ENCODE results near the gene WDR45B. TPM values are rescaled to one million over a fixed set of nuclear protein-coding genes. Genes with fewer than 3 reads are reported as not detected.

Gene WDR45B
- total RNA-seq, 2 donors from 2014 or later = 58.8 to 119 TPM

DNA sequence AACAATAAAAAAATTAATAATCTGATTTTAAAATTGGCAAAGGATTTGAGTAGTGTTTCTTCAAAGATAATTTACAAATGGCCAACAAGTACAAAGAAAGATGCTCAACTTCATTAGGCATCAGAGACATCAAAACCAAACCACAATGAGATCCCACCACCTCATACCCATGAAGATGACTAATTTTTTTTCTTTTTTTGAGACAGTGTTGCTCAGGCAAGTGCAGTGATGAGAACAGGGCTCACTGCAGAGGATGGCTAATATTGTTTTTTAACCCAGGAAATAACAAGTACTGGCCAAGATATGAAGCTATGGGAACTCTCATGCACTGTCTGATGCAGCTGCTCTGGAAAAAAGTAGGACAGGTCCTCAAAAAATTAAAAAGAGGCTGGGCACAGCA is 14.9 kb downstream of the WDR45B start:
- no peak overlapping the region for H3K4me3 ChIP-seq
- TF ChIP-seq, protein P1, sequence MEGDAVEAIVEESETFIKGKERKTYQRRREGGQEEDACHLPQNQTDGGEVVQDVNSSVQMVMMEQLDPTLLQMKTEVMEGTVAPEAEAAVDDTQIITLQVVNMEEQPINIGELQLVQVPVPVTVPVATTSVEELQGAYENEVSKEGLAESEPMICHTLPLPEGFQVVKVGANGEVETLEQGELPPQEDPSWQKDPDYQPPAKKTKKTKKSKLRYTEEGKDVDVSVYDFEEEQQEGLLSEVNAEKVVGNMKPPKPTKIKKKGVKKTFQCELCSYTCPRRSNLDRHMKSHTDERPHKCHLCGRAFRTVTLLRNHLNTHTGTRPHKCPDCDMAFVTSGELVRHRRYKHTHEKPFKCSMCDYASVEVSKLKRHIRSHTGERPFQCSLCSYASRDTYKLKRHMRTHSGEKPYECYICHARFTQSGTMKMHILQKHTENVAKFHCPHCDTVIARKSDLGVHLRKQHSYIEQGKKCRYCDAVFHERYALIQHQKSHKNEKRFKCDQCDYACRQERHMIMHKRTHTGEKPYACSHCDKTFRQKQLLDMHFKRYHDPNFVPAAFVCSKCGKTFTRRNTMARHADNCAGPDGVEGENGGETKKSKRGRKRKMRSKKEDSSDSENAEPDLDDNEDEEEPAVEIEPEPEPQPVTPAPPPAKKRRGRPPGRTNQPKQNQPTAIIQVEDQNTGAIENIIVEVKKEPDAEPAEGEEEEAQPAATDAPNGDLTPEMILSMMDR (IDR thresholded peaks at IDR 0.05) = no peak
- no peak overlapping the region for H3K27ac ChIP-seq
- H3K27me3 ChIP-seq = no peaks in the 10 kb centered on the region
- H3K4me1 ChIP-seq = no peaks in the 10 kb centered on the region
- no peaks in the 10 kb centered on the region for H3K36me3 ChIP-seq
- H3K9me3 ChIP-seq = no peaks in the 10 kb centered on the region
- intact Hi-C loops (cut with DNase I) = no loop called here
- DNase-seq = no peak
- H3K9ac ChIP-seq (ENCODE audit: low read depth in 2 of 2, low read length in 2 of 2) = no peak overlapping the region

DNA sequence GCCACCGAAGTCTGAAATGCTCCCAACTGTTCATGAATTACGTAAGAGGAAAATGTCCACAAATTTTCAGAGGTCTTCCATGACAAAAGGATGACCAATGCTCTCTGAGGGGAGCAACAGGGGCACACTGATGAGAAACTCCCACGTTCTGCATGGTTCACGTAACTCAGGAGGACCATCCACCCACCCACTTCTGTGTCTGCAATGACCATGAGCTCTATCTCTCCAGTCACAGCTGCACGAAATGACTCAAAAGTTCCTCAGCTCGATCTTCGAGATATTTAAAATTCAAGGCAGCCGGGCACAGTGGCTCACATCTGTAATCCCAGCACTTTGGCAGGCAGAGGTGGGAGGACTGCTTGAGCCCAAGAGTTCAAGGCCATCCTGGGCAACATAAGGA is 15.8 kb downstream of the WDR45B start:
- peaks cover 3% of the 10 kb centered on the region for H3K36me3 ChIP-seq
- intact Hi-C loops (cut with DNase I) = no loop called here
- H3K27ac ChIP-seq = no peak overlapping the region
- no peak overlapping the region for H3K4me3 ChIP-seq
- H3K9ac ChIP-seq (ENCODE audit: low read depth in 2 of 2, low read length in 2 of 2) = no peak overlapping the region
- no peak for DNase-seq
- no peaks in the 10 kb centered on the region for H3K27me3 ChIP-seq
- TF ChIP-seq, protein P1 (IDR thresholded peaks at IDR 0.05) = no peak
- no peaks in the 10 kb centered on the region for H3K4me1 ChIP-seq
- no peaks in the 10 kb centered on the region for H3K9me3 ChIP-seq

- no peaks in the 10 kb centered on the region for H3K27me3 ChIP-seq
- peaks cover 3% of the 10 kb centered on the region for H3K36me3 ChIP-seq
- no peaks in the 10 kb centered on the region for H3K9me3 ChIP-seq
- no peak overlapping the region for H3K9ac ChIP-seq (ENCODE audit: low read depth in 2 of 2, low read length in 2 of 2)
- H3K4me3 ChIP-seq = no peak overlapping the region
- no peak overlapping the region for H3K27ac ChIP-seq
- intact Hi-C loops (cut with DNase I) = no loop called here
- no peaks in the 10 kb centered on the region for H3K4me1 ChIP-seq
- no peak for DNase-seq
- TF ChIP-seq, protein P1 (IDR thresholded peaks at IDR 0.05) = no peak
These were observed 16.7 kb downstream of the WDR45B start for GRCh38 chr17:82631544-82631943.

DNA sequence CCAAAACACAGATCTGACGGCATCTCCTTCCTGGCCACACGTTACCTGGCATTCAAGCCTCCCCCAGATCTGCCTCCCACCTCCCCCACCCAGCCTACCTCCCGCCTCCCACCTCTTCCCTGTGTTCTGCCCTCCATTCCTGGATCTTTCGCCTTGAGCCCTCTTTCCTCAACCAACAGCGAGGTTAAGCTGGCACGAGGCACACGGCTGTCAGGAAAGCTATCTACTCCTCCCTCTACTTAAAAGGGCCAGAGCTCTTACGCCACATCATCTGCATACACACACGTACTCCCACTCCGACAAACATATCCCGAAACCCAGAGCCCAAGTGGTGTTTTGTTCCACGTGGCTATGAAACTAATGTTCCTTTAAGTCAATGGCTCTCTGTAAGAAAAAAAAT is 18.0 kb downstream of the WDR45B start:
- Histone ChIP-seq H3K27ac (no peak overlapping the region), H3K4me3 (no peak overlapping the region), H3K9ac (ENCODE audit: low read depth in 2 of 2, low read length in 2 of 2) (no peak overlapping the region), H3K9me3 (no peaks in the 10 kb centered on the region), H3K27me3 (no peaks in the 10 kb centered on the region), H3K4me1 (no peaks in the 10 kb centered on the region), H3K36me3 (peaks cover 3% of the 10 kb centered on the region)
- intact Hi-C loops (cut with DNase I) = no loop called here
- DNase-seq = no peak
- TF ChIP-seq, protein P1 (IDR thresholded peaks at IDR 0.05) = no peak

- Histone ChIP-seq H3K27ac (no peak overlapping the region), H3K4me3 (no peak overlapping the region), H3K9me3 (no peaks in the 10 kb centered on the region), H3K27me3 (no peaks in the 10 kb centered on the region), H3K36me3 (peaks cover 3% of the 10 kb centered on the region), H3K4me1 (no peaks in the 10 kb centered on the region), H3K9ac (ENCODE audit: low read depth in 2 of 2, low read length in 2 of 2) (no peak overlapping the region)
- no peak for DNase-seq
- TF ChIP-seq, protein P1 (IDR thresholded peaks at IDR 0.05) = no peak
- intact Hi-C loops (cut with DNase I) = no loop called here
These were observed 18.5 kb downstream of the WDR45B start for GRCh38 chr17:82629748-82630147.

- no peak for DNase-seq
- intact Hi-C loops (cut with DNase I) = no loop called here
- TF ChIP-seq, protein P1 (IDR thresholded peaks at IDR 0.05) = no peak
- Histone ChIP-seq H3K36me3 (peaks cover 3% of the 10 kb centered on the region), H3K27me3 (no peaks in the 10 kb centered on the region), H3K4me1 (no peaks in the 10 kb centered on the region), H3K9me3 (no peaks in the 10 kb centered on the region), H3K9ac (ENCODE audit: low read depth in 2 of 2, low read length in 2 of 2) (no peak overlapping the region), H3K4me3 (no peak overlapping the region), H3K27ac (no peak overlapping the region)
These were observed 20.8 kb downstream of the WDR45B start for GRCh38 chr17:82627405-82627804.
